ENCODE data around the gene PPP4R2.

DNA sequence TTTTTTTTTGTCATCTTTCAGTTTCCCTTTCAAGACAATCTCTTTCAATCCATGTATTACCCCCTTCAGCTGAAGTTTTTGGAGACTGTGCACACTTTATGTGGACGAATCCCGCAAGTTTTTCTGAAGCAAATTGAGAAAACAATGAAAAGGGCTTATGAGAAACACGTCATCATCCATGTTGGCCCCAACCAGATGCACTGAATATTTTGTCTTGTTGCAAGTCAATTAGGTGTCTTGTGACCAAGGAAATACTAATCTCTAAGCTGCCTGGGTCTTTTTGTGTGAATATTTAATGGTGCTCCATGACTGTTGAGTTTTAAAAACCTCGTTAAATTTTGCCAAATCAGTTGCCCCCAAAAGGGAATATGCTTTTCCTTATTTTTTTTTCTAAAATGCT lies 21.7 kb upstream of the PPP4R2 start:
- TF ChIP-seq CTCF (IDR thresholded peaks at IDR 0.05; ENCODE audit: insufficient read depth, low read length) (no peak), REST (IDR thresholded peaks at IDR 0.05; ENCODE audit: insufficient replicate concordance, low read depth) (no peak), GABPA (IDR thresholded peaks at IDR 0.05; ENCODE audit: low read depth) (no peak)
